HG02642 (cell line): ENCODE results near the gene C10orf90.

ENCODE experiments used
- ATAC-seq: cut with Tn5 transposase; IDR thresholded peaks from one replicate; pipeline ENCODE4 v1.9.1; 2021; ENCODE audit warnings: mild to moderate bottlenecking; ENCODE audit not compliant: unreplicated experiment, poor library complexity

C10orf90 gene

DNA sequence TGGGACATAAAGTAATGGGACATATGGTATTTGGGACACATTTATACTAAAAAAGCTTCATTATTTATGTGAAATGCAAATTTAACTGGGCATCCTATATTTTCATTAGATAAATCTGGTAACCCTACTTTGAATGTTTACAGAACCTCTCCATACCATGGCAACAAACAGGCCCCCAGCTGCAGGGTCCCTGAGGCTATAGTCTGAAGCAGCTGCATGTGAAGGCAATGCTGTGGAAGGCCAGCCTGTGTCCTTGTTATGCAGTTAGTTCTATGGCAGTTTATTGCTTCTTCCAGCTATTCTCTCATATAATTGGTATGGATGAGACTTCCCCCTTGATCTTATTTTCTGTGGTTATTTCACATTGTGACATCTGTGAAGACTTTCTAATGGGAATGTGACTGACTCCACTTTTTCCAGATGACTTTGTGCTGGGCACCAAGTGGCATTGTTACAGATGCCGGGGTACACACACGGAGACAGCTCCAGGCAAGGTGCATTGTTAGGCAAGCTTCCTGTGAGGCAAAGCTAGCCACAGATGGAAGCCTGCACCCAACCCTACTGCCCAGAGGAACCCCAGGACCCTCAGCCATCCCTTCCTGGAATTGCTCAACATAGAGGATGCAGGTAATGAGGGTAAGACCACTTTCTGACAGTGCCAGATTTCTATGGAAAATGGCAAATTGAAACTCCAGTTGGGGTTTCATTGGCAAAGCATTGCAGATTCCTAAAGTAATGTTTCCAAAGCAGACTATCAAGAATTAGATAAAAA is 232.7 kb downstream of the C10orf90 start:
- no peak for ATAC-seq

DNA sequence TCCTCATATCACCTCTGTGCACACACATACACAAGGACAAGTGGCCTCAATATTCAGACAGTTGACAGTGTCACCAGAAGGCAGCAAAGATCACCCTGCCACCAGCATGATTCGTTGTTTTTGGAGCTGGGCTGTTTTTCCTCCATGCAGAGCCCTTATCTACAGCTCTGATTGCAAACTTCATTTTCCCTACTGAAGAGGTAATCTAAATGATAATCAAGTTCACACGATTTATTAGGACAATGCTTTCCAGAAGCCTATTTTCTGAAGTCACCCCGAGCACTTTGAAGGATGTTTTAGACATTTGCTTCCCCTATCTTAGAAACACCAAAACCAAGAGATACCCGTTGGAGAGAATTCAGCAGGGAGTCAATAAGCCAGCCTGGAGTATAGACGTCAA is 236.3 kb downstream of the C10orf90 start:
- no peak for ATAC-seq

DNA sequence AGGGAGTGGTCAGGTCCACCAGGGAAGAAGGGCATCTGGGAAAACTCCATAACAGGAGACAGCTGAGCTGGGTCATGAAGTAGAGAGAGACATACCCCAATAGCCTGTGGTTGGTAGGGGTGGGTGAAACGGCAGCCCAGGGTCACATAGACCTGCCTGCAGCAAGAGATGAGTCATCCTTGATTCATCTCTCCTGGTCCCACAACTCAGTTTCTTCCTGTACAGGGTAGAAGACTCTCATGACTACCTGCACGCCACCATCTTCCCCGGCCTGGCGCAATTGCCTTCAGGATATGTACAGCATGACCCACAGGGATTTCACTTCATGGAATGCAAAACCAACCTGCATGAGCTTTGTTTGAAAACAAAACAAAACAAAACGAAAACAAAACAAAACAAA is 237.1 kb downstream of the C10orf90 start:
- no peak for ATAC-seq

DNA sequence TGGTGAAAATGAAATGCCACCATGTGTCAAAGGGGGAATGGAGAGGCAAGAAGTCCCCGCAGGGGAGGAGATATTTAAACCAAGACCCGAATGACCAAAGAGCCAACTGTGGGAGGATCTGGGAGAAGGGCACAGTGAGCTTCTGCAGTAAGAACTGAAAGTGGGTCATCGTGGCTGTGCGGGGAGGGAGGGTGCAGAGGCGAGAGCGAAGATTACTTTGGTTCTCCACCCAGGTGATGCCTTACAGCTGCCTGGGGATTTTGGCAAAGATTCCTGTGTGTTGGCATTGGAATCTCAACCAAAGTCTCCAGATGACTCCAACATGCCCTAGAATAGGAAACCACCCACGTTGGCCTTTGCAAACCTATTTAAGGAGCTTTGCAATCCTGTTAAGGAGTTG is 238.0 kb downstream of the C10orf90 start:
- ATAC-seq, result no peak

DNA sequence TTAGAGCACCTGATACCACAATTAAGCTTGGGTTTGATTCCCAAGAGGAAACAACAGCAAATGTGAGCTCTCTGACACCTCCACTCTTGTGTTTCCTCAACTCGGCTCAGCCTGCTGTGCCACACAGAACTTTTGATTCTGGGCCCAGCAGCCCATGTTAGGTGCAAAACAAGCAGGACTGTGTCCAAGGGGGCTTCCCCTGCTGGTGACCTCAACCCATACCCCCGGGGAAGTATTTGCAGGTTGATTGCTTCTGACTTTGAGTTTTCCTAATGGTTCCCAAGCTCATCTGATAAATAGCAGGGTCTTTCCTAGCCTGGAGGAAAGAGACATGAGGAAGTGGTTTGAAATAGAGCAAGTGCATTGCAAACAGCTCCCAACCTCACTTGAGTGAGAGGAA is 238.7 kb downstream of the C10orf90 start:
- ATAC-seq, result no peak

DNA sequence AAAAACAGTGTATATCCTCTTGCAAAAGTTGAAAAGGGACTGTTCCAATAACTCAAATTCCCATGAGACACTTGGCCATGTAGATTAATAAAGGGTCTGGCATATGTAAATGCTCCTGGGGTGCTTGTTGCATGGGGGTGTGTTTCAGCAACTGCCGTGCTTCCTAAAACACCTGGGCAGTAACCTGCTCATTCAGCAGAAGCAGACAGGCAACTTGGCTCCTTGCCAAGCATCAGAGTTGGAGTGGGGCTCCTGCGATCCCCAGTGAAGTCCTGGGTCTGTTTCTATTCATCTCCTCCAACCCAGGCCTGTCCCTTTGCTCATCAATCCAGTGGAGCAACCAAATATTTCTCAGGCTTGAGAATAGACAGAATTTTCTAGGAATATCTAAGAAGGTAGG is 240.0 kb downstream of the C10orf90 start:
- ATAC-seq, result no peak

DNA sequence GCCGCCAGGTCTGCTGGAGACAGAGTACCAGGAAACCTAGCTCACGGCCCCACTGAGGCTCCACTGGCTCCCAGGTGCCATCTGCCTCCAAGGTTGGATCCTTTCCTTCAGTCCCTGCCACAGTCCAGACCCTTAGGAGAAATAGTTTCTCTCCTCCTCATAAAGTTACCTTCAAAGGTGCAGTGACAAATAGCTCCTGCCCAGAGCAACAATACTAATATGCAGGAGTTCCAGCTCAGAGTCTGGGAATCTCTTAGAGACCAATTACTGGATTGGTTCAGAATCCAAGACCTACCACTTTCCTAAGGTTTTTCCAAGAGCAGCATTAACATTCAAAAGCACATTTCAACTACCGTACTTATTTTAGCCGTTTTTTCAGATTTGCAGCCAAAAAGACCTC is 241.2 kb downstream of the C10orf90 start:
- ATAC-seq, result no peak

DNA sequence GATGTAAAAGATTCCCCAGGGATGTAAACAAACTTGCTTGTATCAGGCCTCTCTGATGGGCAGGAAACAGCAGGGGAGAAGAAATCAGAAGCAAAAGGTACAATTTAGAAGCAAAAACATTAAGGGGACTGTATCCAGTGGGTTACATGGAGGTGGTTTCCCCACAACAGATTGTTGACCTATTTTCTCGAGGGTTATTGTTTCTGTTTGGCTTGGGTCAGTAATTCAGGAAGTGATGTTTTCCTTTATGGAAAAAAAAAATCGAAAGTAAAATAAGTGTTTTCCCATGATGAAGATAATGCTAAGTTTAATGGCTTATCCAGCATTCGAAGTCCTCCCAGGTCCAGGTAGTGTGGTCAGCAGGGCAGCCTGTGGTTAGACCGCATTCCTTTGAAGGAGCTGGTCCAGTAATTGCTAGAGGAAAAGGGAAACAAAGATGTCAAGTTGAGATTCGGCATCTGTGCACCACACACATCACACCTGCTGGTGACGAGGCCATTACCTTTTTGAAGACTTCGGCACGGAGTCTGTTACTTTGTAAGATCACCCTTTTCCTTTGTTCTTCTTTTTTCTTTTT is 244.9 kb downstream of the C10orf90 start:
- ATAC-seq, result no peak

DNA sequence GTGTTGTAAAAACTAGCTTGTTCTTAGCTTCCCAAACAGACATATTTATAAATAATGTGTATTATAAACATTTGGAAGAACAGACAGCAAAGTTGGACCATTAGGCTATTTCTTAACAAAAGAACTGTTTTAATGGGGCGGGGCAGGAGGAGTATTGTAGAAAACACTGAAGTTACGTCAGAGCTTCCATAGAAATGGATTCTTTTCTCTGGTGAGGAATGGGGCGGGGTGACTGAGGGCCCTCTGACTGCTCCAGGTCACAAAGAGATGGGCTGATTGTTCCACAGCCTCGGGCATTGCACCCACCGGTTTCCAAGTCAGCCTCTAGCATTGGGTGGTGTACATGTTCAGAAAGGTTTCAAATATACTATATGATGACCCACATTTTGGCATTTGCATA is 245.5 kb downstream of the C10orf90 start:
- ATAC-seq, result no peak

DNA sequence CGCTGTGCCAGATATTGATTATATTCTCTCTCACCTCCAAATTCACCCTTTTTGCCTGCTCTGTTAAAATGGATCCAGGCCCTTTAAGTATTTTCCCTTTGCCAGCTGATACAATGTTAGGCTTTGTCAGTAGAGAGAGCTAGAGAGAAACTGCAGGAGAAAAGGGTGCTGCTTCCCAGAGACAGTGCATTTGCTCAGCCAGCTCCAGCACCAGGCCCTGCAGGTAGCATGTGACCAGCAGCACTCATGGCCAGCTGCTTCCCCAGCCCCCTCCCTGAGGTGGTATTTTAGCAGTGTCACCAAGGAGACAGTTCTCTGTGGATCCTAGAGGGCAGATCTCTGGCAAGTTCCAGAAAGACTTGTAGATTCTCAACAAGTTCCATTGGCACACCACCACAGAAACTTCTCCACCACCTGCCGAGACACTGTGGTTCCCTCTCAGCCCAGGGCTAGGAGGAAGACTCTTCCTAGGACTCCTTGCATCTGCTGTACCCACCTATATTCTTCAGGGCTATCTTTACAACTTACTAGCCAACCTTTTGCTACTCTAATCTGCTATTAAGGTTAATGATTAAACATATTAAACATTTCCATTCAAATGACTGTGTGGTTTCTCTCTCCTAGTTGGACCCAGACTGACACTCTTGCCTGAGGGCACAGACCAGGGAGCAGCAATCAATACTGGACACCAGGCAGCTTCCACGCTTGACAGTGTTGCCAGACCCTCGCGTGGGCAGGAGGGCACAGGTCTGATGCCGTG is 246.6 kb downstream of the C10orf90 start:
- ATAC-seq, result no peak

DNA sequence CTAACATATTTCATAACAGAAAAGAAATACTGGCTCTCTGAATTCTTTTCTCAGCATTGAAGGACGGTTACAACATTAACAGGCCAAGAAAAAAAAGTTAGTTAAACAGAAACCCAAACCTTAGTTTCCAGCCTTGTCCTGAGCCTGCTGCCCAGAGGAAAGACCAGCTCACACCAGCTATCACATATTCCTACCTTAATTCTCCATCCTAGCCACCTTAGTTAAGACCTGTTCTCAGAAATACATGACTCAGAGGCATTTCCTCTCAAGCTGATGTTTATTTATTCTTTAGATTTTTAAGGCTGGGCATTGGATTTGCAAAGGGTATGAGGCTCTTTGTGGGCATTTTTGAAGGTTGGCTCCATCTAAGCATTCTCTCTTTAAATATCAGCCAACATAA is 247.9 kb downstream of the C10orf90 start:
- no peak for ATAC-seq

DNA sequence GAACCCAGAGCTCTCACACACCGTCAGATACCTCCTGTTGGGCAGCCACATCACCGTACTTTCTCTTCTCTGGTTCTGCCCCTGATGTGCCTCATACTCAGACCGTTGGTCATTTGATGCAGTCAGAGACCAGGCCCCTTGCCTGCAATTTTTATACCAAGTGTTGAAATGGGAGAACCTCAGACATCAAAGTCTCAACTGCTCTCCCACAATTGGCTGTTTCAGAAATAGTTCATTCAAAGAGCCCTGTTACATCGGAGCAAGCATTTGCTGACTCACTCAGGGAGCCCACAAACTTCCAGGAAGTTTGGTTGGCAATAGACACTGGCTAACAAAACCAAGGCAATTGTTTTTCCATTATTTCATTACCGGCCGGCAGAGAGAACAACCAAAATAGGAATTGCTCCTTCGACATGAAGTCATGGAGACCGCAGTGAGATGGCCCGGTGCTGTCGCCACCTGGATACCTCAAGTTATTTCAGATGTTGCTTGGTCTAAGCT is 248.7 kb downstream of the C10orf90 start:
- no peak for ATAC-seq

DNA sequence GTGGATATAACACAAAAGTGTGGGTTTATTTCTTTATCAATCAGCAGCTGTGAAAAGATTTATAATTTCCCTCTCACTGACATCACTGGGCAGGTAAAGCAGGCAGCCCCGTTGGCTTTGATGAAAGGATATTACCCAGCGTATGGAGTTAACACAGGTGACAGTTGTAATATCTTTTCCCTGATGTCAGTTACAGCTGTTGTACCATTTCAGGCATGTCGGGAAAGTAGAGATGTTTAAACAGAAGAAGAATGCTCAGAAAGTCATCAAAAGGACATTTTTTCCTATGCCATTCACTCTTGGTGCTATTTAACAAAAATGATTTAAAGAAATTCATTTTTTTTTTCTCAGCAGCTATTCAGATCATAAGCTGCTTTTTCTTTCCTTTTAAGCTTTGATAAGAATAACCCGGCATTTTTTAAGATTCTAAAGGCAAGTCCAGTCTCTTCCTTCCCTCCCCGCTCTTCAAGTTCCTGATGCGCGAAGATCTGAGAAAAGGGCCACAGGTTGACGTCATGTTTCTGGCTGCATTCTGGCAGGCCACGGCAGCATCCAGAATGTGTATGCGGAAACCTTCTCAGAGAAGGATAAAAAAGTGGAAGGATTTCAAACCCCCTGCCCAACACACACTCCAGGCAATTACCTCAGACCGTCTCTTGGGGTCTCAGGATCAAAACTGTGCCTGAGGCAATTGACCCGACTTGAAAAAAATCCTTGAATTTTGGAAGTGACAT is 249.8 kb downstream of the C10orf90 start:
- ATAC-seq, result no peak

DNA sequence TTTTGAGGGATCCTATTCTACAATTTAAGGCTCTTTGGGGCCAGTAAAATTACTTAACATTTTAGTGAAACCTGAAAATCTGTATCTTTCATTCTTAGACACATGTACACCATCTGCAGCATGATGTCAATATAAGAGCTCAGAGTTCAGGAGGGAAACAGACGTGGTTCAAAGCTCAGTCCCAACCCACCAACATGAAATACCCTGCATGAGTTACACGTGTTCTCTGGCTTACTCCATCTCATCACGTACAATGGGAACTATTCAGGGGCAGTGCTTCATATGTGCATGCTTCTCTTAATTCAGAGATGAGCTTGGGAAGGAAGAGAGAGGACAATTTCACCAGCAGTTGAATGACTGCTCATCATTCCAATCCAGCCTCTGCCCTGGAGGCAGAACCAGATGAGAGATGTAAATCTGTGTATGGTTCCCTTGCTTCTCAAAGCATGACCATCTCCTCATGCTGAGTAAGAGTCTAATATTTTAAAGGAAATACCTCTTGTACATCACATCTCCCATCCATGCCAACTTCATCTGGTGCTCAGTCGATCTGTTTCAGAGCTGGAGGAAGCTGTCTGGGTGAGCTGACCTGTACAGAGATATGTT is 253.2 kb downstream of the C10orf90 start:
- ATAC-seq, result no peak

DNA sequence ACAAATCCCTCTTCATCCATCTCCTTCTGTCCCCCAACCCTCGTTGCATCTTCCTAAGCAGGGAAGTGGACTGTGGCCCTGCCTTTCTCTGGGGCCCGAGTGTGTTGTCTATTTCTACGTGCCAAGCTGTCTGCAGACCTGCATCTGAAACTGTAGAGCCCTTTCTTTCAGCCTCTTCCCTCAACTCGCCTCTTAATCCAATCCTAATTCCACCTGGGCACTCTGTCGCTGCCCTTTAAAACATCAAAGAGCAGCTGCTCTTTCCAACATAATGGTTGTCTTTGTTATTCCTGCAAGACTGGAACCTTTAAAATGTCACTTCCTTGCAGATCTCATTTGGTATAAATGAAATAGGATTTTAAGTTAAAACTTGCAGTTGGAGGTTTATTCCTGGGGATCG is 260.7 kb downstream of the C10orf90 start:
- ATAC-seq, result no peak

DNA sequence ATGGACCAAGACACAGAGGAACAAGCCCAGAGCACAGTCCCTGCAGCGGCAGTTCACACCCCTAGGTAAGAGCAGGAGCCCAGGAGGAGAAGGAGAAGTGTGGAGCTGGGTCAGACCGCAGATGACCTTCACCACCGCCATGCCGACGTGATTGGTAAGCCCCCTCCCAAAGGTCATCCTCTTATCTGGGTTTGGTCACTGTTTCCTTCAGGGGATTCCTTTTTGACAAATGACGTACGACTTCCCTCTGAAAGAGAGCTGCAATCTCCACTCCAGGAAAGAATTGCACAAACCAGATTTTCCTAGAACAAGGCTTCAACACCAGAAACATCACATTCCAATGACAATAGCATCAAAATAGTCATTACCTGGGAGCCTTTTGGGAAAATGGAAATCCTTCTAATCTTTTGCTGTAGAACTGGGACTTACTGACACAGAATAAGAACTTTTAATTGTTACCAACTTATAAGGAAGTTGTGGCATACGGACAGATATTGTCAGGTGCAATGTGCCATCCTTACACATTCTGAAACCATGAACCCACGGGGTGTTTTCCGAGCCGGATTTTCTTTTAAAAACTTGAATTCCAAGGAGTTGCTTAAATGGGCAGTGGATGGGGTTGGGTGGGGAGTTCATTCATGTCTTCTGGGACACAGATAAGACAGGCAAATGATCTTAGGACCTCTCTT is 261.4 kb downstream of the C10orf90 start:
- ATAC-seq, result no peak

DNA sequence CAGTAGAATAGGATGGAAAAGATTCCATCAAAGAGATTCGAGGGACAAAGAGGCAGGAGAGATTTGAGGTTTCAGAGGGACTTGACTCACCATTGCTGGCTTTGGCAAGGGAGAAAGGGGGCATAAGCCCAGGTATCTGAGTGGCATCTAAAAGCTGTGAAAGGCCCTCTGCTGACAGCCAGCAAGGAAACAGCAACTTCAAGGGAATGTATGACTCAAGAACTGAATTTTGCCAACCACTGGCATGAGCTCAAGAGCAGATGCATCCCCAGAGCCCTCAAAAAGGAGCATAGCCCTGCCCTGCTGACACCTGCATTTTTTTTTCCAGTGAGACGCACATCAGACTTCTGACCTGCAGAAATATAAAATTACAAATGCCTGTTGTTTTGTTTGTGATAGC is 262.7 kb downstream of the C10orf90 start:
- no peak for ATAC-seq

DNA sequence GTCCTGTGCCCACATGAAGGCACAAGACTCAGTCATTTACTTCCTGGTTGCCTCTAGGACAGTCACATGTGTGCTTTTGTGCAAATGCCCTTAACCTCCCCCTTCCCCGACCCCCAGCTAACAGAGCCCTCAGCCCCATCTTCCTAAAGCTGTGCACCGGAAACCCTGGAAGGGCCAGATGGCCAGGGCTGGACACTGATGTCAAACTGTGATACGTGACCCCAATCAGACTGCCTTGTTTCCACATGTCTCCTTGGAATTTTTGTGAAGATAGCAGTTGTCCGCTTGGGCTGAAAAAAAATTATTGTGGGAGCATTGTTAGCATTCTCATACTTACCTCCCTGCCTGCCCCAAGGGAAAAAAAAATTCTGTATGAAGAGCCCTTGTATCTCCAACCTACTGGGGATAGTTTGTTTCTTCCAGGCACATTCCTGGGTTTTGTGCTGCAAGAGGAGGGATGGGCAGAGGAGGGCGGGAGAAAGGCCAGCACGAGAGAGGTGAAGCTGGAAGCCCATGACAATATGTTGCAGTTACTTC is 265.2 kb downstream of the C10orf90 start:
- no peak for ATAC-seq
